ENCODE measurements around the gene DGCR6L. TPM values are rescaled to one million over a fixed set of nuclear protein-coding genes. Genes with fewer than 3 reads are reported as not detected.
"Not testable (repeated sequence)": the region's sequence is repeated elsewhere in the genome, so short reads cannot be mapped to it uniquely, and the experiment has no call there.

DGCR6L gene
- total RNA-seq, 6 donors from 2014 or later = 36.7 to 62.2 (median 41.9) TPM

- DNase-seq (peak in 1 of 2 donors; percentile 53), ATAC-seq (ENCODE audit: low FRiP score in 2 of 2) (no peak)
- TF ChIP-seq POLR2AphosphoS5 (IDR thresholded peaks at IDR 0.05) = no peak
- TF ChIP-seq EP300 (IDR thresholded peaks at IDR 0.05) = no peak
- TF ChIP-seq, protein P1, sequence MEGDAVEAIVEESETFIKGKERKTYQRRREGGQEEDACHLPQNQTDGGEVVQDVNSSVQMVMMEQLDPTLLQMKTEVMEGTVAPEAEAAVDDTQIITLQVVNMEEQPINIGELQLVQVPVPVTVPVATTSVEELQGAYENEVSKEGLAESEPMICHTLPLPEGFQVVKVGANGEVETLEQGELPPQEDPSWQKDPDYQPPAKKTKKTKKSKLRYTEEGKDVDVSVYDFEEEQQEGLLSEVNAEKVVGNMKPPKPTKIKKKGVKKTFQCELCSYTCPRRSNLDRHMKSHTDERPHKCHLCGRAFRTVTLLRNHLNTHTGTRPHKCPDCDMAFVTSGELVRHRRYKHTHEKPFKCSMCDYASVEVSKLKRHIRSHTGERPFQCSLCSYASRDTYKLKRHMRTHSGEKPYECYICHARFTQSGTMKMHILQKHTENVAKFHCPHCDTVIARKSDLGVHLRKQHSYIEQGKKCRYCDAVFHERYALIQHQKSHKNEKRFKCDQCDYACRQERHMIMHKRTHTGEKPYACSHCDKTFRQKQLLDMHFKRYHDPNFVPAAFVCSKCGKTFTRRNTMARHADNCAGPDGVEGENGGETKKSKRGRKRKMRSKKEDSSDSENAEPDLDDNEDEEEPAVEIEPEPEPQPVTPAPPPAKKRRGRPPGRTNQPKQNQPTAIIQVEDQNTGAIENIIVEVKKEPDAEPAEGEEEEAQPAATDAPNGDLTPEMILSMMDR (IDR thresholded peaks at IDR 0.05) = no peak
- no peak for TF ChIP-seq POLR2A (IDR thresholded peaks at IDR 0.05)
- H3K4me3 ChIP-seq = no peak overlapping the region
- 73 to 83% methylated on average over 11 of the region's 12 CpGs for WGBS, 2 donors
- no peaks in the 10 kb centered on the region for H3K36me3 ChIP-seq
- no peaks in the 10 kb centered on the region for H3K4me1 ChIP-seq
- no peaks in the 10 kb centered on the region for H3K27me3 ChIP-seq
- no peak overlapping the region for H3K27ac ChIP-seq
- no peaks in the 10 kb centered on the region for H3K9me3 ChIP-seq
These were observed 38.0 kb downstream of the DGCR6L start for GRCh38 chr22:20281891-20282290.

DNA sequence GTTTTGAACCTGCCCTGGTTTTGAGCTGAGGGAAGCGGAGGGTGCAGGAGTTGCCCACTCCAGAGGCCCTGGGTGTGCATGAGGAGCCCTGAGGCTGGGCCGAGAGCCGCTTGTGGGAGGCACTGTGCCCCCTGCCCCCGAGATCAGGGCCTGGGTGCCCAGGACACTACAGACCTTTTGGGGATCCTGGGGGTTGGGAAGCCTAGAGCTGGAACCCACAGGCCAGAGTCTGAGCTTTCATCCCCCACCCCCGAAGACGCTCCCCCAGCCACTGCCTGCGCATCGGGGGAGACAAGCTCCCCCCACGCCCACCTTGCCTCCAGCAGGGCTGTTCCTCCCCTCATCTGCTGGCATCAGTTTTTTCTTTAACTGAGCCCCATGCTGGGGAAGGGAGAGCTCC lies 38.4 kb downstream of the DGCR6L start:
- not testable (repeated sequence) for H3K9me3 ChIP-seq; H3K27me3 ChIP-seq; H3K4me3 ChIP-seq; H3K4me1 ChIP-seq; ATAC-seq (ENCODE audit: low FRiP score in 2 of 2); H3K36me3 ChIP-seq; H3K27ac ChIP-seq
- peak in 1 of 2 donors; percentile 51 for DNase-seq
- 63 to 89% methylated on average over 3 to 8 of the region's 9 CpGs for WGBS, 2 donors

GRCh38 chr22:20280866-20281265 lies 39.0 kb downstream of the DGCR6L start:
- Histone ChIP-seq H3K9me3 (no peaks in the 10 kb centered on the region), H3K27ac (no peak overlapping the region), H3K4me3 (no peak overlapping the region), H3K4me1 (no peaks in the 10 kb centered on the region), H3K27me3 (no peaks in the 10 kb centered on the region), H3K36me3 (no peaks in the 10 kb centered on the region)
- peak in 1 of 2 donors; percentile 76 for DNase-seq
- TF ChIP-seq POLR2AphosphoS5 (IDR thresholded peaks at IDR 0.05) = no peak
- TF ChIP-seq POLR2A (IDR thresholded peaks at IDR 0.05) = no peak
- TF ChIP-seq, protein P1 (IDR thresholded peaks at IDR 0.05) = no peak
- TF ChIP-seq EP300 (IDR thresholded peaks at IDR 0.05) = no peak
- no peak for ATAC-seq (ENCODE audit: low FRiP score in 2 of 2)
- 78% methylated on average over 8 of the region's 12 CpGs; no CpG with 5 or more reads in 1 of the 2 donors for WGBS, 2 donors

GRCh38 chr22:20280163-20280562 lies 39.7 kb downstream of the DGCR6L start:
- H3K36me3 ChIP-seq; H3K27ac ChIP-seq; H3K27me3 ChIP-seq; H3K9me3 ChIP-seq; H3K4me3 ChIP-seq; H3K4me1 ChIP-seq; ATAC-seq (ENCODE audit: low FRiP score in 2 of 2): not testable (repeated sequence)
- 42 to 70% methylated on average over 15 to 17 of the region's 21 CpGs for WGBS, 2 donors
- DNase-seq = peak in 1 of 2 donors; percentile 73

DNA sequence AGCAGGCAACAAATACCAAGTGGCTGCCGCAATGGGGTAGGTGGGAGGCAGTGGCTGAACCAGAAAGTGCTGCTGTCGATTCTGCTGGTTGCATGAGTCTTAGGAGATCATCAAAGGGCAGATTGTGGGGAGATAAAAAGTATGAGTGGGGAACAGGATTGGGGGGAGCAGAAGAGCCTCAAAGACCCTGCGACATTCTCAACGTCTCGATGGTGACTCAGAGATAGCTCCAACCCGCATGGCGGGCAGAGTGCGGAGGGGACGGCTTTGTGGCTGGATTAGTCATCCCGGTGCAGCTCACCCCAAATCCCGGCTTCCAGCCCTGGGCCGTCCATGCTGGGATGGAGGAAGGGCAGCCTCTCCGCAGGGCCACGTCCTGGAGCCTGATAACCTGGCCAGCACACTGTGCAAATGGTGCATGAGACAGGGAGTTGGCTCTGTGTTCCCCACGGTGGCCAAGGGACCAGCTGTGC lies 40.2 kb downstream of the DGCR6L start:
- no peak overlapping the region for H3K27ac ChIP-seq
- H3K4me1 ChIP-seq = no peaks in the 10 kb centered on the region
- H3K9me3 ChIP-seq = no peaks in the 10 kb centered on the region
- ATAC-seq (ENCODE audit: low FRiP score in 2 of 2) = no peak
- TF ChIP-seq POLR2A (IDR thresholded peaks at IDR 0.05) = no peak
- TF ChIP-seq EP300 (IDR thresholded peaks at IDR 0.05) = no peak
- TF ChIP-seq POLR2AphosphoS5 (IDR thresholded peaks at IDR 0.05) = no peak
- TF ChIP-seq, protein P1 (IDR thresholded peaks at IDR 0.05) = no peak
- peak in 1 of 2 donors; percentile 30 for DNase-seq
- no peak overlapping the region for H3K4me3 ChIP-seq
- WGBS, 2 donors = 65 to 70% methylated on average over 11 to 15 of the region's 15 CpGs
- H3K36me3 ChIP-seq = no peaks in the 10 kb centered on the region
- H3K27me3 ChIP-seq = no peaks in the 10 kb centered on the region

- H3K4me3 ChIP-seq; H3K27ac ChIP-seq; H3K36me3 ChIP-seq; ATAC-seq (ENCODE audit: low FRiP score in 2 of 2); H3K4me1 ChIP-seq; H3K9me3 ChIP-seq; H3K27me3 ChIP-seq: not testable (repeated sequence)
- 84% methylated on average over 16 of the region's 22 CpGs; no CpG with 5 or more reads in 1 of the 2 donors for WGBS, 2 donors
- peak in 1 of 2 donors; percentile 58 for DNase-seq
These were observed 41.0 kb downstream of the DGCR6L start for GRCh38 chr22:20278726-20279490.

- WGBS, 2 donors = 82 to 95% methylated on average over 2 to 14 of the region's 18 CpGs
- H3K4me1 ChIP-seq; H3K27ac ChIP-seq; H3K36me3 ChIP-seq; ATAC-seq (ENCODE audit: low FRiP score in 2 of 2); H3K9me3 ChIP-seq; H3K4me3 ChIP-seq; H3K27me3 ChIP-seq: not testable (repeated sequence)
- peak in 1 of 2 donors; percentile 60 for DNase-seq
These were observed 41.8 kb downstream of the DGCR6L start for GRCh38 chr22:20277936-20278635.

Data from upper lobe of left lung (tissue), 6 donors.